Activated naive CD4-positive, alpha-beta T cell treated with anti-CD3 and anti-CD28 coated beads for 36 hours (primary cell): Measurements from ENCODE around the gene TBC1D22B. TPM values are rescaled to one million over a fixed set of nuclear protein-coding genes. Genes with fewer than 3 reads are reported as not detected.
A peak's percentile ranks its signal among the peaks of the same experiment; 100 is the strongest.

Experiments used
- CTCF ChIA-PET: fragments of 350-600 bp; sonication (Branson Sonifier 250); formaldehyde crosslinking; loops from one replicate; lab custom pipeline; 2021; ENCODE audit warnings: antibody characterized with exemption; lab: Charles Lee
- DNase-seq: peaks from one replicate; pipeline ENCODE4 v3.0.0-alpha.2; 2020
- H3K27ac Mint-ChIP-seq: one replicate; pipeline ENCODE4 v1.8.0; 2021; ENCODE audit warnings: mild to moderate bottlenecking, mixed read lengths
- H3K27me3 Mint-ChIP-seq: one replicate; pipeline ENCODE4 v1.8.0; 2021; ENCODE audit warnings: low read depth, mixed read lengths
- H3K36me3 Mint-ChIP-seq: one replicate; pipeline ENCODE4 v1.8.0; 2021; ENCODE audit warnings: low read depth, mixed read lengths
- H3K4me1 Mint-ChIP-seq: one replicate; pipeline ENCODE4 v1.8.0; 2021; ENCODE audit warnings: low read depth, mixed read lengths
- H3K4me3 Mint-ChIP-seq: one replicate; pipeline ENCODE4 v1.8.0; 2021; ENCODE audit warnings: mild to moderate bottlenecking, moderate library complexity, mixed read lengths
- H3K9me3 Mint-ChIP-seq: one replicate; pipeline ENCODE4 v1.8.0; 2021; ENCODE audit warnings: mixed read lengths
- intact Hi-C: fragments of 100-400 bp; cut with micrococcal nuclease; formaldehyde crosslinking; loops from one replicate; pipeline ENCODE4 v1.15.1; 2023
- total RNA-seq, 2 experiments: library from RNA; stranded (reverse); gene quantifications; one replicate each; pipeline ENCODE4 v1.2.3, GENCODE V29; 2021

The TBC1D22B gene
- total RNA-seq = 10 to 100 TPM; 13.4 to 15.1 TPM

GRCh38 chr6:37257634-37258404, at the start of gene TBC1D22B, which contains the start of gene TMEM217:
TBC1D22B (plus strand) TSS chr6:37257772; CDS start chr6:37257918, 146 bp downstream.
TMEM217 (minus strand) TSS chr6:37258144; CDS start chr6:37219030, 39,114 bp downstream.
- DNase-seq = peak; percentile 99
- intact Hi-C loops = loop anchor here (1.0 to 5.0 kb wide), 9 partner anchors 15 to 439 kb away; partner anchors contain the start of genes C6orf89, CMTR1 and MDGA1
- Mint-ChIP-seq H3K36me3 (peaks cover 2% of the 10 kb centered on the region), H3K27me3 (no peaks in the 10 kb centered on the region), H3K27ac (peak within 1 kb of the TSS; percentile 87), H3K4me1 (peaks cover 46% of the 10 kb centered on the region), H3K9me3 (no peaks in the 10 kb centered on the region), H3K4me3 (peak within 1 kb of the TSS; percentile 80)
- CTCF ChIA-PET = interaction anchor here (0.5 to 1.6 kb wide), 9 partner anchors 37 to 361 kb away, joined by 3 to 4 read pairs (median 3); no protein-coding TSS in a partner anchor

- Mint-ChIP-seq H3K27ac (peak overlapping the region; percentile 73), H3K9me3 (no peaks in the 10 kb centered on the region), H3K27me3 (no peaks in the 10 kb centered on the region), H3K4me1 (peaks cover 69% of the 10 kb centered on the region), H3K36me3 (no peaks in the 10 kb centered on the region), H3K4me3 (no peak overlapping the region)
- intact Hi-C loops = loop anchor here (1.0 to 2.0 kb wide), 3 partner anchors 35 to 157 kb away; no protein-coding TSS in a partner anchor
- CTCF ChIA-PET = interaction anchor here (0.5 to 19.0 kb wide), 20 partner anchors 7 to 568 kb away, joined by 3 to 704 read pairs (median 4); partner anchors contain the start of gene PIM1
- DNase-seq = peak; percentile 98
These were observed 49.6 kb upstream of the TBC1D22B start for GRCh38 chr6:37207903-37208456.

GRCh38 chr6:37208793-37209192, 48.8 kb upstream of the TBC1D22B start:
- peaks cover 61% of the 10 kb centered on the region for H3K4me1 Mint-ChIP-seq
- no peak for DNase-seq
- H3K9me3 Mint-ChIP-seq = no peaks in the 10 kb centered on the region
- no peaks in the 10 kb centered on the region for H3K27me3 Mint-ChIP-seq
- intact Hi-C loops = loop anchor here (1.0 to 2.0 kb wide), 4 partner anchors 25 to 157 kb away; no protein-coding TSS in a partner anchor
- no peak overlapping the region for H3K4me3 Mint-ChIP-seq
- H3K36me3 Mint-ChIP-seq = no peaks in the 10 kb centered on the region
- CTCF ChIA-PET = interaction anchor here (0.6 to 19.0 kb wide), 28 partner anchors 8 to 567 kb away, joined by 3 to 704 read pairs (median 4); partner anchors contain the start of genes C6orf89, PIM1, TBC1D22B and TMEM217
- no peak overlapping the region for H3K27ac Mint-ChIP-seq

GRCh38 chr6:37209461-37210205, 47.9 kb upstream of the TBC1D22B start:
- peak; percentile 80 for DNase-seq
- no peaks in the 10 kb centered on the region for H3K36me3 Mint-ChIP-seq
- peaks cover 54% of the 10 kb centered on the region for H3K4me1 Mint-ChIP-seq
- CTCF ChIA-PET = interaction anchor here (0.6 to 19.0 kb wide), 42 partner anchors 9 to 455 kb away, joined by 3 to 704 read pairs (median 4); partner anchors contain the start of genes C6orf89, PIM1, TBC1D22B and TMEM217
- intact Hi-C loops = loop anchor here (1.0 to 2.0 kb wide), 8 partner anchors 26 to 443 kb away; partner anchors contain the start of gene C6orf89
- H3K27me3 Mint-ChIP-seq = no peaks in the 10 kb centered on the region
- peak overlapping the region; percentile 1 for H3K4me3 Mint-ChIP-seq
- H3K27ac Mint-ChIP-seq = peak overlapping the region; percentile 81
- H3K9me3 Mint-ChIP-seq = no peaks in the 10 kb centered on the region

GRCh38 chr6:37210313-37210968, 47.1 kb upstream of the TBC1D22B start:
- peaks cover 47% of the 10 kb centered on the region for H3K4me1 Mint-ChIP-seq
- CTCF ChIA-PET = interaction anchor here (0.6 to 19.0 kb wide), 25 partner anchors 10 to 444 kb away, joined by 3 to 704 read pairs (median 5); partner anchors contain the start of genes C6orf89 and PIM1
- H3K27me3 Mint-ChIP-seq = no peaks in the 10 kb centered on the region
- peak; percentile 93 for DNase-seq
- no peak overlapping the region for H3K4me3 Mint-ChIP-seq
- peak overlapping the region; percentile 81 for H3K27ac Mint-ChIP-seq
- H3K36me3 Mint-ChIP-seq = no peaks in the 10 kb centered on the region
- intact Hi-C loops = loop anchor here (1.0 kb wide), 6 partner anchors 105 to 444 kb away; partner anchors contain the start of gene C6orf89
- no peaks in the 10 kb centered on the region for H3K9me3 Mint-ChIP-seq

GRCh38 chr6:37212268-37212667, 45.3 kb upstream of the TBC1D22B start:
- Mint-ChIP-seq H3K27me3 (no peaks in the 10 kb centered on the region), H3K9me3 (no peaks in the 10 kb centered on the region), H3K27ac (no peak overlapping the region), H3K4me3 (no peak overlapping the region), H3K36me3 (no peaks in the 10 kb centered on the region), H3K4me1 (peaks cover 30% of the 10 kb centered on the region)
- DNase-seq = no peak
- intact Hi-C loops = no loop called here
- CTCF ChIA-PET = interaction anchor here (0.6 to 19.0 kb wide), 5 partner anchors 11 to 327 kb away, joined by 3 to 704 read pairs (median 3); no protein-coding TSS in a partner anchor

- H3K9me3 Mint-ChIP-seq = no peaks in the 10 kb centered on the region
- no peak for DNase-seq
- intact Hi-C loops = no loop called here
- CTCF ChIA-PET = interaction anchor here (19.0 kb wide), 1 partner anchor 193 kb away, joined by 704 read pairs; no protein-coding TSS in a partner anchor
- no peaks in the 10 kb centered on the region for H3K27me3 Mint-ChIP-seq
- peaks cover 23% of the 10 kb centered on the region for H3K4me1 Mint-ChIP-seq
- H3K4me3 Mint-ChIP-seq = no peak overlapping the region
- no peak overlapping the region for H3K27ac Mint-ChIP-seq
- H3K36me3 Mint-ChIP-seq = no peaks in the 10 kb centered on the region
These were observed 39.5 kb upstream of the TBC1D22B start for GRCh38 chr6:37218061-37218460.

- CTCF ChIA-PET = interaction anchor here (5.3 kb wide), 1 partner anchor 200 kb away, joined by 35 read pairs; no protein-coding TSS in a partner anchor
- no peak overlapping the region for H3K27ac Mint-ChIP-seq
These were observed 39.1 kb upstream of the TBC1D22B start for GRCh38 chr6:37218511-37218910.

GRCh38 chr6:37221585-37222124, 35.9 kb upstream of the TBC1D22B start:
- no peak overlapping the region for H3K27ac Mint-ChIP-seq
- intact Hi-C loops = loop anchor here (1.0 kb wide), 3 partner anchors 19 to 94 kb away; partner anchors contain the start of gene TBC1D22B
- DNase-seq = no peak
- no peaks in the 10 kb centered on the region for H3K36me3 Mint-ChIP-seq
- CTCF ChIA-PET = interaction anchor here (3.4 to 5.3 kb wide), 2 partner anchors 12 to 203 kb away, joined by 17 to 35 read pairs; no protein-coding TSS in a partner anchor
- no peaks in the 10 kb centered on the region for H3K9me3 Mint-ChIP-seq
- H3K27me3 Mint-ChIP-seq = no peaks in the 10 kb centered on the region
- peaks cover 24% of the 10 kb centered on the region for H3K4me1 Mint-ChIP-seq
- peak overlapping the region; percentile 56 for H3K4me3 Mint-ChIP-seq

More at GRCh38 chr6:37218511-37218910, 39.1 kb upstream of the TBC1D22B start:
- Mint-ChIP-seq H3K36me3 (no peaks in the 10 kb centered on the region), H3K27me3 (no peaks in the 10 kb centered on the region), H3K4me1 (peaks cover 24% of the 10 kb centered on the region), H3K4me3 (no peak overlapping the region), H3K9me3 (no peaks in the 10 kb centered on the region)
- intact Hi-C loops = no loop called here
- no peak for DNase-seq

GRCh38 chr6:37222125-37222967, 35.2 kb upstream of the TBC1D22B start:
- Mint-ChIP-seq H3K27ac (peak overlapping the region; percentile 26), H3K27me3 (no peaks in the 10 kb centered on the region), H3K4me1 (peaks cover 24% of the 10 kb centered on the region), H3K9me3 (no peaks in the 10 kb centered on the region), H3K36me3 (no peaks in the 10 kb centered on the region), H3K4me3 (peak overlapping the region; percentile 56)
- CTCF ChIA-PET = interaction anchor here (0.6 to 5.3 kb wide), 4 partner anchors 10 to 204 kb away, joined by 3 to 35 read pairs (median 10); no protein-coding TSS in a partner anchor
- intact Hi-C loops = loop anchor here (1.0 kb wide), 3 partner anchors 18 to 93 kb away; partner anchors contain the start of gene TBC1D22B
- peak; percentile 90 for DNase-seq
